IPS DF 4.7 (cell line): Measurements from ENCODE around the gene HGD.

Experiments used
- DNase-seq: peaks from one replicate; pipeline ENCODE4 v3.0.0-alpha.2; 2013; ENCODE audit warnings: low spot score; ENCODE audit errors: extremely low read depth

Gene HGD

GRCh38 chr3:120595788-120596115 is 86.3 kb downstream of the HGD start:
- DNase-seq = no peak

DNA sequence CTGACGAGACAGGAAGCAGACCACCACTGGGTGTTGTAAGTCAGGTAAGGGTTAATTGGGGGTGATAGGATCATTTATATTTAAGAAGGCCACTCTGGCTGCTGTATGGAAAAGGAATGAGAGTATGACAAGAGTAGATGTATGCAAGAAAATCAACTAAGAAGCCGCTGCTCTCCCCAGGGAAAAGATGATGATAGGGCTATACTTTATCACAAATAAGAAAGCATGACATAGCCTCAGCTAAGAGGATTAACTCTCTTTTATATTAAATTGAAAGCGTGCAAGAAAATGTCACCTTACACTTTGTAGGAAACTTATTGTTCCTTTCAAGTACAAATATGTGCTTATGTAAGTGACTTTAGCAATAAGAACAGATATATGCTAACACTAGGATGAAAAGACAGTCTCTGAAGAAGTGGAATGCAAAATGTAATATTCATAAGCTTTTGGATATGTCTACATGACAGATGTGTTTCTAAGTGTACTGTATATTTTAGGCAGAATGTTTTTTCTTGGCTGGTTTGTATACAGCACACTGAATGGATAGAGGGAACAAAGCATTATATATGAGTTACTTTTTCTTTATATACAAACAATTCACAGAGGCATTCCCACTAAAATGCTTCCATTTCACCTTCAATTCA is 94.6 kb downstream of the HGD start:
- no peak for DNase-seq
